ENCODE results near the gene IL17RD.

Gene IL17RD

GRCh38 chr3:57144952-57145351, 20.2 kb downstream of the IL17RD start:
- TF ChIP-seq CTCF (IDR thresholded peaks at IDR 0.05; ENCODE audit: control insufficient read depth, extremely low read depth, insufficient read depth) = no peak
- H3K4me3 ChIP-seq (ENCODE audit: low read depth, low read length) = no peak overlapping the region
- no peak for DNase-seq (ENCODE audit: low read depth)

GRCh38 chr3:57143886-57144459, 21.2 kb downstream of the IL17RD start:
- no peak overlapping the region for H3K4me3 ChIP-seq (ENCODE audit: low read depth, low read length)
- no peak for DNase-seq (ENCODE audit: low read depth)

GRCh38 chr3:57142411-57142723, 22.8 kb downstream of the IL17RD start:
- TF ChIP-seq CTCF (IDR thresholded peaks at IDR 0.05; ENCODE audit: control insufficient read depth, extremely low read depth, insufficient read depth) = no peak
- no peak overlapping the region for H3K4me3 ChIP-seq (ENCODE audit: low read depth, low read length)
- DNase-seq (ENCODE audit: low read depth) = no peak

More at GRCh38 chr3:57143886-57144459, 21.2 kb downstream of the IL17RD start:
- no peak for TF ChIP-seq CTCF (IDR thresholded peaks at IDR 0.05; ENCODE audit: control insufficient read depth, extremely low read depth, insufficient read depth)

- peak; percentile 27; the same call in 1 of the 2 replicates for TF ChIP-seq CTCF (IDR thresholded peaks at IDR 0.05; ENCODE audit: control insufficient read depth, extremely low read depth, insufficient read depth)
- DNase-seq (ENCODE audit: low read depth) = no peak
Measured at GRCh38 chr3:57141719-57142410, 23.3 kb downstream of the IL17RD start.

GRCh38 chr3:57140894-57141293, 24.3 kb downstream of the IL17RD start:
- TF ChIP-seq CTCF (IDR thresholded peaks at IDR 0.05; ENCODE audit: control insufficient read depth, extremely low read depth, insufficient read depth) = no peak
- no peak for DNase-seq (ENCODE audit: low read depth)
- no peak overlapping the region for H3K4me3 ChIP-seq (ENCODE audit: low read depth, low read length)

More at GRCh38 chr3:57141719-57142410, 23.3 kb downstream of the IL17RD start:
- no peak overlapping the region for H3K4me3 ChIP-seq (ENCODE audit: low read depth, low read length)

- H3K4me3 ChIP-seq (ENCODE audit: low read depth, low read length) = no peak overlapping the region
Measured at GRCh38 chr3:57135964-57136719, 29.0 kb downstream of the IL17RD start.

More at GRCh38 chr3:57135964-57136719, 29.0 kb downstream of the IL17RD start:
- TF ChIP-seq CTCF (IDR thresholded peaks at IDR 0.05; ENCODE audit: control insufficient read depth, extremely low read depth, insufficient read depth) = no peak
- no peak for DNase-seq (ENCODE audit: low read depth)
